ENCODE data around the gene ADISSP.
A peak's percentile ranks its signal among the peaks of the same experiment; 100 is the strongest.

The ADISSP gene

DNA sequence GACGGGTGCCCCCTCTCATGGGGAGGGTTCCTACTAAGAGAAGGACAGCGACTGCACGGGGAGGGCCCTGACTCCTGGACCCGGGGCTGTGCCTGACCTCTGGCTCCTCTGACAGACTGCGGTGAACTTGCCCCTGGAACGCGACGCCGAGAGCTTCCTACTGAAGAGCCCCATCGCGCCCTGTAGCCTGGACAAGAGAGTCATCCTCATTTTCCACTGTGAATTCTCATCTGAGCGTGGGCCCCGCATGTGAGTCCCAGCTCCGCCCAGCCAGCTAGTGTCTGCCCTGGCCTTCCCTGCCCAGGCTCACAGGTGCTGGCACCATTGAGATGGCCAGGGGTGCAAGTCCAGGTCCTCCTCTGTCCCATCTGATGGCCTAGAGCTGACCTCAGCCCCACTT lies 35.7 kb upstream of the ADISSP start:
- ATAC-seq (replicated peaks; ENCODE audit: extremely low read depth, poor library complexity, severe bottlenecking): no peak
- H3K4me1 Mint-ChIP-seq: peaks cover 84% of the 10 kb centered on the region
- H3K9me3 Mint-ChIP-seq: no peaks in the 10 kb centered on the region
- no peaks in the 10 kb centered on the region for H3K27me3 Mint-ChIP-seq
- peak overlapping the region; percentile 41 for H3K4me3 Mint-ChIP-seq
- H3K27ac Mint-ChIP-seq (ENCODE audit: low read depth): no peak overlapping the region
- H3K36me3 Mint-ChIP-seq (ENCODE audit: insufficient read depth): peaks cover 65% of the 10 kb centered on the region
- DNase-seq (ENCODE audit: low spot score in 2 of 2): no peak

DNA sequence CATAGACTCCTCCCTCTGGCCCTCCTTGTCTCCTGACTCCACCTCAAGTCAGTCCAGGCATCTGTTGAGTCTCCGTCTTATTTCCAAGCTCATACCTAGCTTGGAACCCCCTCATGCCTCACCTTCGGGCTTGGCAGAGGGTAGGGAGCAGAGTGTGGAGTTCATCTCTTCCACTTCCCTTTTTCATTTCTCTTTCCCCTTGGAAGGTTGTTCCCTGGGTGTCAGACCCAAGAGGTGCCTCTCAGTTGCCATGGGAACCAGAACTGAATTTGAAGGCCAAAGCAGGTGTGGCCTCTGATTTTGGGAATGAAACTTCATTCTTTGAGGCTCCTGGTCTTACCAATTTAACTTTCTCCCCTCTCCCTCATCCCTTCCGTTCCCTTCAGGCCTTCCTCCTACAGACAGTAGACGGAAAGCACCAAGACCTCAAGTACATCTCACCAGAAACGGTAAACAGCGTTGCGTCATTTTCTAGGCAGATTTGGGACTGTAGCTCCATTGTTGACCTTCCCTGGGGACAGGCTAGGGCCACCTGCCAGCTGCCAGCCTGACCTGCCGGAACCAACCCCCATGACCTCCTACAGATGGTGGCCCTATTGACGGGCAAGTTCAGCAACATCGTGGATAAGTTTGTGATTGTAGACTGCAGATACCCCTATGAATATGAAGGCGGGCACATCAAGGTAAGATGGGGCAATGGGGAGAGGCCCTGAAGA lies 35.1 kb upstream of the ADISSP start:
- Mint-ChIP-seq H3K27ac (ENCODE audit: low read depth) (peak overlapping the region; percentile 70), H3K27me3 (no peaks in the 10 kb centered on the region), H3K9me3 (no peaks in the 10 kb centered on the region), H3K36me3 (ENCODE audit: insufficient read depth) (peaks cover 70% of the 10 kb centered on the region), H3K4me1 (peaks cover 85% of the 10 kb centered on the region), H3K4me3 (peak overlapping the region; percentile 27)
- DNase-seq (ENCODE audit: low spot score in 2 of 2): no peak
- no peak for ATAC-seq (replicated peaks; ENCODE audit: extremely low read depth, poor library complexity, severe bottlenecking)

DNA sequence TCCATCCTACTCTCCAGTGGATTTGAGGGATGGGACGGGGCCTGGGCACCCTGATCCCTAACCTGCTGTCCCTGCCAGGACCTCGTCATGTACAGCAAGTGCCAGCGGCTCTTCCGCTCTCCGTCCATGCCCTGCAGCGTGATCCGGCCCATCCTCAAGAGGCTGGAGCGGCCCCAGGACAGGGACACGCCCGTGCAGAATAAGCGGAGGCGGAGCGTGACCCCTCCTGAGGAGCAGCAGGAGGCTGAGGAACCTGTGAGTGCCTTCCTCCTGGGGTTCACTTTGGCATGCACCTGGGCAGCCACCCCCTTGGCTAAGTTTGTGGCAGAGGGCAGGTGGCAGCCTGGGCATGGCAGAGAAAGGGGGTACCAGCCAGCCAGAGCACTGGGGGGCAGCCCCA lies 34.3 kb upstream of the ADISSP start:
- ATAC-seq (replicated peaks; ENCODE audit: extremely low read depth, poor library complexity, severe bottlenecking) (no peak), DNase-seq (ENCODE audit: low spot score in 2 of 2) (no peak)
- Mint-ChIP-seq H3K27me3 (no peaks in the 10 kb centered on the region), H3K4me3 (peak overlapping the region; percentile 27), H3K36me3 (ENCODE audit: insufficient read depth) (peaks cover 73% of the 10 kb centered on the region), H3K9me3 (no peaks in the 10 kb centered on the region), H3K4me1 (peaks cover 85% of the 10 kb centered on the region), H3K27ac (ENCODE audit: low read depth) (peak overlapping the region; percentile 70)

- H3K9me3 Mint-ChIP-seq: no peaks in the 10 kb centered on the region
- H3K27me3 Mint-ChIP-seq: no peaks in the 10 kb centered on the region
- no peak for DNase-seq (ENCODE audit: low spot score in 2 of 2)
- no peak overlapping the region for H3K27ac Mint-ChIP-seq (ENCODE audit: low read depth)
- peaks cover 71% of the 10 kb centered on the region for H3K36me3 Mint-ChIP-seq (ENCODE audit: insufficient read depth)
- H3K4me3 Mint-ChIP-seq: no peak overlapping the region
- ATAC-seq (replicated peaks; ENCODE audit: extremely low read depth, poor library complexity, severe bottlenecking): no peak
- H3K4me1 Mint-ChIP-seq: peaks cover 81% of the 10 kb centered on the region
These were observed 33.7 kb upstream of the ADISSP start for GRCh38 chr20:3801299-3801698.

DNA sequence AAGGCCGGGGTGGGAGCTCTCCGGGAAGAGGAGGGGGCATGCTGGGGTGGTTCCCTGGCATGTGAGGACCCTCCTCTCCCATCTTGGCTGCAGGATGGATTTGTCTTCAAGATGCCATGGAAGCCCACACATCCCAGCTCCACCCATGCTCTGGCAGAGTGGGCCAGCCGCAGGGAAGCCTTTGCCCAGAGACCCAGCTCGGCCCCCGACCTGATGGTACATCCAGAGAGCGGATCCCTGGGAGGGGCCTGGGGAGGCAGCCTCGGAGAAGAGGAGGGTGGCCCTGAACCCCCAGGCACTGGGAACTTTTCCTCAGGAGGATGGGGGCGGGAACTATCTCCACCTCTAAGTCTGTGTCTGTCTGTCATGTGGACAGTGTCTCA lies 33.3 kb upstream of the ADISSP start:
- H3K36me3 Mint-ChIP-seq (ENCODE audit: insufficient read depth): peaks cover 71% of the 10 kb centered on the region
- ATAC-seq (replicated peaks; ENCODE audit: extremely low read depth, poor library complexity, severe bottlenecking): no peak
- H3K4me1 Mint-ChIP-seq: peaks cover 79% of the 10 kb centered on the region
- no peak for DNase-seq (ENCODE audit: low spot score in 2 of 2)
- no peaks in the 10 kb centered on the region for H3K27me3 Mint-ChIP-seq
- H3K27ac Mint-ChIP-seq (ENCODE audit: low read depth): peak overlapping the region; percentile 95
- H3K9me3 Mint-ChIP-seq: no peaks in the 10 kb centered on the region
- no peak overlapping the region for H3K4me3 Mint-ChIP-seq

DNA sequence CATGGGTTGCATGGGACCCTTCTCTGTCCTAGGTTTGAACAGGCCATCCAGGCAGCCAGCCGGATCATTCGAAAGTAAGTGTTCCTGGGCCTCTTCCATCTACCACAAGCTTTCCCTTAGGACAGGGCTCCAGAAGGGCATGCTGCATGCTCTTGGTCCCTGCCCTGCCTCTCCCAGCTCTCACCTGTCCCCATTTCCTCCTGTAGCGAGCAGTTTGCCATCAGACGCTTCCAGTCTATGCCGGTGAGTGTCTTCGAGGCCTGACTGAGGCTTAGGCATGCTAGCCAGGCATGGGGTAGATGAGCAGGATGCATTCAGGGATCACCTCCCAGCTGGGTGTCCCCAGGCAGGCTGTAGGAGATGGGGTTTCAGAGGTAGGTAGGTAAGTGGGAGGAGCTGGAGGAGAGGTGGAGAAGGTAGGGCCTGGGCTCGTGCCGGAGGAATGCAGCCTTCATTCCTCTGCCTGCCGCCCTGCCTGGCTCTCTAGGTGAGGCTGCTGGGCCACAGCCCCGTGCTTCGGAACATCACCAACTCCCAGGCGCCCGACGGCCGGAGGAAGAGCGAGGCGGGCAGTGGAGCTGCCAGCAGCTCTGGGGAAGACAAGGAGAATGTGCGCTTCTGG lies 32.8 kb upstream of the ADISSP start:
- no peak for ATAC-seq (replicated peaks; ENCODE audit: extremely low read depth, poor library complexity, severe bottlenecking)
- Mint-ChIP-seq H3K27me3 (no peaks in the 10 kb centered on the region), H3K36me3 (ENCODE audit: insufficient read depth) (peaks cover 70% of the 10 kb centered on the region), H3K27ac (ENCODE audit: low read depth) (peak overlapping the region; percentile 95), H3K4me1 (peaks cover 79% of the 10 kb centered on the region), H3K9me3 (no peaks in the 10 kb centered on the region), H3K4me3 (peak overlapping the region; percentile 99)
- no peak for DNase-seq (ENCODE audit: low spot score in 2 of 2)

DNA sequence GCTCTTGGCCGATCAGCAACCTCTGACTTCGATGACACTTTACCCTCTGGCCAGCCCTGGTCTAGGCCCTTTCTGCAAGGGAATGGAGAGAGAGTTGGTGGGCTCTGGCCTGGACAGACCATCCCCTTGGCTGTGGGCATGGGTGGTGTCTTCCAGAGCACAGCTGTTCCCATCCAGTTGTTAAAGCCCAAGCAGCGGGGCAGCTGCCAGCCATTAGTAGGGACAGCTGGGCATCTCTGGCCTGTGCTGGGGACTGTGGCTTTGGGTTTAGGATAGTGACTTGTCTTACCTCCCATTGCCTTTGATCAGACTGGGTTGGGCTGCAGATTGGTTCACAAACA lies 31.3 kb upstream of the ADISSP start:
- no peak for ATAC-seq (replicated peaks; ENCODE audit: extremely low read depth, poor library complexity, severe bottlenecking)
- H3K27me3 Mint-ChIP-seq: no peaks in the 10 kb centered on the region
- no peak for DNase-seq (ENCODE audit: low spot score in 2 of 2)
- H3K27ac Mint-ChIP-seq (ENCODE audit: low read depth): peak overlapping the region; percentile 95
- H3K36me3 Mint-ChIP-seq (ENCODE audit: insufficient read depth): peaks cover 58% of the 10 kb centered on the region
- H3K9me3 Mint-ChIP-seq: no peaks in the 10 kb centered on the region
- H3K4me3 Mint-ChIP-seq: peak overlapping the region; percentile 99
- peaks cover 68% of the 10 kb centered on the region for H3K4me1 Mint-ChIP-seq

- H3K4me1 Mint-ChIP-seq: peaks cover 63% of the 10 kb centered on the region
- H3K36me3 Mint-ChIP-seq (ENCODE audit: insufficient read depth): peaks cover 53% of the 10 kb centered on the region
- ATAC-seq (replicated peaks; ENCODE audit: extremely low read depth, poor library complexity, severe bottlenecking): no peak
- no peaks in the 10 kb centered on the region for H3K27me3 Mint-ChIP-seq
- H3K4me3 Mint-ChIP-seq: peak overlapping the region; percentile 99
- DNase-seq (ENCODE audit: low spot score in 2 of 2): no peak
- no peaks in the 10 kb centered on the region for H3K9me3 Mint-ChIP-seq
- H3K27ac Mint-ChIP-seq (ENCODE audit: low read depth): peak overlapping the region; percentile 95
These were observed 30.8 kb upstream of the ADISSP start for GRCh38 chr20:3798373-3798768.

DNA sequence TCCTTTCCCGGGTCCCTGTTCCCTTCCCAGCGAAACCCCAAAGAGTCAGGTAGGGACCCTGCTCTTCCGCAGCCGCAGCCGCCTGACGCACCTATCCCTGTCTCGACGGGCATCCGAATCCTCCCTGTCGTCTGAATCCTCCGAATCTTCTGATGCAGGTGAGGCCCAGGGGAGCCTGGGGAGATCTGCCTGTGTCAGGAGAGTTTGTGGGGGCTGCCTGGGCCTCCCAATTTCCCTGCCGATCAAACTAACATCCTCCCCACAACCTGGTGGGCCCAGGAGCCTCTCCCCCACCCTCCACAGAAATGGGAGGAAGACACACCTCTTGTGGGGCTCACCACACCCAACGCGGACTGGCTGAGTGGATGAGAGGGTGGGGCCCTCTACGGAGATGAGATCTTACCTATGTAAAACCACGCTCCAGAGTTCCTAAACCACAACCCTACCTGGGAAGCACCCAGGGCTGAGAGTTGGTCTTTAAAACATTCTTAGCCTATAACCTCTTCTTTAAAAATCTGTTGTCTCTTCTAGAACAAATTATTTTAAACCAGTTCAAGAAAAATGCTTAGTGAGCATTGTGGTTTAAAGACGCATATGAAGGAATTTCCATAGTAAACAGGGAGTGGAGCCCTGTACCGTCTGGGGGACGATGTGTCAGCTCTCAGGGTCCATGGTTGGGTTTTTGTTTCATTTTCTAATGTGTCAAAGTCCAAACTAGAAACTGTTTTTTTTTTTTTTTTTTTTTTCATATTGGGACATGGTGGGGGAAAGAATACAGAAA lies 30.2 kb upstream of the ADISSP start:
- H3K9me3 Mint-ChIP-seq: no peaks in the 10 kb centered on the region
- peaks cover 50% of the 10 kb centered on the region for H3K36me3 Mint-ChIP-seq (ENCODE audit: insufficient read depth)
- DNase-seq (ENCODE audit: low spot score in 2 of 2): no peak
- ATAC-seq (replicated peaks; ENCODE audit: extremely low read depth, poor library complexity, severe bottlenecking): no peak
- H3K4me3 Mint-ChIP-seq: peak overlapping the region; percentile 99
- peaks cover 59% of the 10 kb centered on the region for H3K4me1 Mint-ChIP-seq
- H3K27ac Mint-ChIP-seq (ENCODE audit: low read depth): peak overlapping the region; percentile 95
- H3K27me3 Mint-ChIP-seq: no peaks in the 10 kb centered on the region

- Mint-ChIP-seq H3K4me3 (peak overlapping the region; percentile 99), H3K4me1 (peaks cover 53% of the 10 kb centered on the region), H3K27ac (ENCODE audit: low read depth) (peak overlapping the region; percentile 95), H3K9me3 (no peaks in the 10 kb centered on the region), H3K36me3 (ENCODE audit: insufficient read depth) (peaks cover 44% of the 10 kb centered on the region), H3K27me3 (no peaks in the 10 kb centered on the region)
- DNase-seq (ENCODE audit: low spot score in 2 of 2) (no peak), ATAC-seq (replicated peaks; ENCODE audit: extremely low read depth, poor library complexity, severe bottlenecking) (no peak)
These were observed 29.6 kb upstream of the ADISSP start for GRCh38 chr20:3797226-3797545.

DNA sequence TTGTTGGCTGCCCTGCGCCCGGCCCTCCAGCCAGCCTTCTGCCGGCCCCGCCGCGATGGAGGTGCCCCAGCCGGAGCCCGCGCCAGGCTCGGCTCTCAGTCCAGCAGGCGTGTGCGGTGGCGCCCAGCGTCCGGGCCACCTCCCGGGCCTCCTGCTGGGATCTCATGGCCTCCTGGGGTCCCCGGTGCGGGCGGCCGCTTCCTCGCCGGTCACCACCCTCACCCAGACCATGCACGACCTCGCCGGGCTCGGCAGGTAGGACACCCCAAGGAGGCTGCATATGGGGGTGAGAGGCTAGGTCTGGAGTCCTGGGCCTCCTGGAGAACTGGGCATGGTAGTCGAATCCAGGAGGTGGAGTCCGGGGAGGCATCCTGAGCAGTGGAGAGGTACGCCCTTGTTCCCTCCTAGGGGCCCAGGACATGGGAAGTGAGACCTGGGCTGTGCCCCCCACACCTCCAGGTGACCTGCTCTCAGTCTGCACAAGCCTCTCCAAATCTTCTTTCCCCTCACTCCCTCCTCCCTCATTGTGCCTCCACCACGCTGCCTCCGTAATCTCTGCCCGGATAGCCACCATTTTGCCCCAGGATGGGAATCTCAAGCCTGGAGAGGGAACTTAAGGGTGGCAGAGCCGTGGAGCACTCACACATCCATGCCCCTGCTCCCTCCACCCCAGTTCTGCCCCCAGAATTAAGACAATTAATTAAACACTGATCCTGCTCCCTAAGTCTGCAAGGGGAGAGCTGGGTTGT lies 29.1 kb upstream of the ADISSP start:
- H3K9me3 Mint-ChIP-seq: no peaks in the 10 kb centered on the region
- DNase-seq (ENCODE audit: low spot score in 2 of 2) (no peak), ATAC-seq (replicated peaks; ENCODE audit: extremely low read depth, poor library complexity, severe bottlenecking) (no peak)
- peaks cover 38% of the 10 kb centered on the region for H3K36me3 Mint-ChIP-seq (ENCODE audit: insufficient read depth)
- no peaks in the 10 kb centered on the region for H3K27me3 Mint-ChIP-seq
- H3K27ac Mint-ChIP-seq (ENCODE audit: low read depth): peak overlapping the region; percentile 95
- H3K4me3 Mint-ChIP-seq: peak overlapping the region; percentile 99
- peaks cover 51% of the 10 kb centered on the region for H3K4me1 Mint-ChIP-seq

- peaks cover 45% of the 10 kb centered on the region for H3K4me1 Mint-ChIP-seq
- H3K9me3 Mint-ChIP-seq: no peaks in the 10 kb centered on the region
- peak within 1 kb of the TSS; percentile 99 for H3K4me3 Mint-ChIP-seq
- no peaks in the 10 kb centered on the region for H3K27me3 Mint-ChIP-seq
- peak within 1 kb of the TSS; percentile 95 for H3K27ac Mint-ChIP-seq (ENCODE audit: low read depth)
- ATAC-seq (replicated peaks; ENCODE audit: extremely low read depth, poor library complexity, severe bottlenecking) (peak; percentile 86), DNase-seq (ENCODE audit: low spot score in 2 of 2) (peak; percentile 76 to 79)
- H3K36me3 Mint-ChIP-seq (ENCODE audit: insufficient read depth): peaks cover 32% of the 10 kb centered on the region
These were observed 28.2 kb upstream of the ADISSP start, which contains the start of gene CDC25B for GRCh38 chr20:3795511-3796468. CDC25B (plus strand) TSS chr20:3796310; CDS start chr20:3796532, 222 bp downstream.
